IMR-90 (cell line): ENCODE results near the gene KCNK15.

Experiments used
- CTCF ChIP-seq: conservative IDR thresholded peaks from 2 replicates; pipeline ENCODE4 v1.5.1; 2012; ENCODE audit warnings: mild to moderate bottlenecking, low read depth, low read length, improper control_type of control experiment
- POLR2A ChIP-seq: IDR thresholded peaks from 2 replicates; pipeline ENCODE4 v1.6.1; 2012; ENCODE audit warnings: mild to moderate bottlenecking, low read depth, low read length
- RFX5 ChIP-seq: IDR thresholded peaks from 2 replicates; pipeline ENCODE4 v1.8.0; 2012; ENCODE audit warnings: low read depth, mild to moderate bottlenecking, low read length, moderate library complexity

DNA sequence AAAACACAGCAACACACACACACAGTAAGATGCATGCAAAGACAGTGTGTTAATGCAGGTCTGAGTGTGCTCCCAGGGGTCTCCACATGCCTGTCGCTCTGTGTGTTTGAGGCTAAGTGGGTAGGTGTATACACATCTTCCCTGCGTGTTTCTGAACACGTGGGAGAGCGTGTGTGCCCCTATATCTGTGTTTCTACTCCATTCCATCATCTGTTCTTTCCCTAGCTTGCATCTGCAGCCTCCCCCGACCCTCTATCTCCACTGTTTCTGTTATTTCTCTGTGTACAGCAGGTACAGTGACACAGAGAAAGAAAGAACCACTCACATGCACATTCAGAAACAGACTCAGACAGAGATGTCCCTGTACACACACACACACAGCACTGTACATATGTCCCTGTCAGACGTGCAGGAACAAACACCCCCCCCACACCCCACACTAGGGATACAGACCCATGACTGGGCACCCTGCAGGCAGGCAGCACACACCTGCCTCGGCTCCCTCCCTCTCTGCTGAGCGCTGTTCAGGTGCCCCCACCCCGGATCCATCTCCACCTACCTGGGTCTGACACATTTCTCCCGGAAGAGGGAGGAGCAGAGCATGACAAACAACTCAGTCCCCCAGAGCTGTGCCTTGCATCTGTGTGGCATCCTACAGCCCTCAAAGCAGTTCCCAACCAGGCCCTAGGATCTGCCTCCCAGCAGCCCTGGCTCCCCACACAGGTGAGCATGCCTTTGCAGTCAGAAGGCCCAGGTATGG, 27.6 kb downstream of the KCNK15 start:
- TF ChIP-seq POLR2A (no peak), CTCF (no peak), RFX5 (no peak)
